Activated CD4-positive, alpha-beta T cell treated with anti-CD3 and anti-CD28 coated beads, Interleukin-2, Interleukin-4, amounts not matched to agents 100 ng/mL and 50 ng/mL, durations not matched to agents 16 hours and 8 hours (primary cell): Measurements from ENCODE around the gene ARHGAP15.

Source experiments
- DNase-seq: peaks from one replicate; pipeline ENCODE4 v3.0.0-alpha.2; 2020; ENCODE audit warnings: low spot score

The ARHGAP15 gene

GRCh38 chr2:143144813-143145455 is 15.7 kb downstream of the ARHGAP15 start:
- no peak for DNase-seq

GRCh38 chr2:143146366-143146765 is 17.1 kb downstream of the ARHGAP15 start:
- no peak for DNase-seq

GRCh38 chr2:143146815-143147530 is 17.8 kb downstream of the ARHGAP15 start:
- no peak for DNase-seq

GRCh38 chr2:143148011-143148410 is 18.8 kb downstream of the ARHGAP15 start:
- no peak for DNase-seq

GRCh38 chr2:143148757-143149156 is 19.5 kb downstream of the ARHGAP15 start:
- no peak for DNase-seq

- no peak for DNase-seq
Observed at GRCh38 chr2:143150287-143150686, 21.1 kb downstream of the ARHGAP15 start.

- DNase-seq: no peak
Observed at GRCh38 chr2:143151111-143151752, 22.0 kb downstream of the ARHGAP15 start.

GRCh38 chr2:143152219-143152618 is 23.0 kb downstream of the ARHGAP15 start:
- DNase-seq: no peak

- no peak for DNase-seq
Observed at GRCh38 chr2:143152637-143153036, 23.4 kb downstream of the ARHGAP15 start.

- DNase-seq: no peak
Observed at GRCh38 chr2:143155661-143156060, 26.4 kb downstream of the ARHGAP15 start.

- no peak for DNase-seq
Observed at GRCh38 chr2:143157001-143157400, 27.8 kb downstream of the ARHGAP15 start.

- DNase-seq: no peak
Observed at GRCh38 chr2:143157418-143157817, 28.2 kb downstream of the ARHGAP15 start.

GRCh38 chr2:143158098-143158497 is 28.9 kb downstream of the ARHGAP15 start:
- DNase-seq: no peak

GRCh38 chr2:143158551-143159485 is 29.6 kb downstream of the ARHGAP15 start:
- no peak for DNase-seq

- DNase-seq: no peak
Observed at GRCh38 chr2:143159486-143159840, 30.2 kb downstream of the ARHGAP15 start.

- DNase-seq: no peak
Observed at GRCh38 chr2:143160732-143161707, 31.8 kb downstream of the ARHGAP15 start.

GRCh38 chr2:143162123-143162837 is 33.1 kb downstream of the ARHGAP15 start:
- no peak for DNase-seq

- DNase-seq: no peak
Observed at GRCh38 chr2:143162997-143163396, 33.8 kb downstream of the ARHGAP15 start.

- no peak for DNase-seq
Observed at GRCh38 chr2:143163499-143163898, 34.3 kb downstream of the ARHGAP15 start.

GRCh38 chr2:143165291-143165690 is 36.1 kb downstream of the ARHGAP15 start:
- DNase-seq: no peak
